Stimulated activated CD4-positive, alpha-beta T cell treated with anti-CD3 and anti-CD28 coated beads, TNF-alpha, amount 100 ng/mL, for 4 hours (primary cell): ENCODE measurements around the gene ROBO1.

Experiments used
- DNase-seq, 3 experiments: peaks; one replicate each; pipeline ENCODE4 v3.0.0-alpha.2; 2020; ENCODE audit warnings: low read depth in 3 of 3

Gene ROBO1

GRCh38 chr3:79162653-79163052 is 605.1 kb downstream of the ROBO1 start:
- DNase-seq = no peak

DNA sequence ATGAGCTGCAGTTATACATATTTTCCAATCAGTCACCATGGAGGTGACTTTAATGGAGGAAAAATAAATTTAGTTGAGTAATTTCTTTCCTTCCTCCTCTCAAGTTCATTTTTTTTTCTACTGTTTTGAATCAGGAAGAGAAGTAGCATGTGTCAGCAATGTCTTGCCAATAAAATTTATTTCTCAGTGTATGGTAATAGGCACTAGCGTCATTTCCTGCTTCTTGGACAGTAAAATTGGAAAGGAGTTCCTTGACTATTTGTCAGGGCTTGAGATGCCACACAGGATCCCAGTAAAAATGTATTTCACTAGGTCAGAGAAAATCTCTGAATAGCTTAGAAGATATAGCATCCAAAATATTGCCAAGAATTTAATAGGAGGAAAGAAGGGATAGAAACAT is 605.9 kb downstream of the ROBO1 start:
- no peak for DNase-seq

GRCh38 chr3:79160421-79160820 is 607.4 kb downstream of the ROBO1 start:
- no peak for DNase-seq

- DNase-seq = no peak
Measured at GRCh38 chr3:79159736-79160135, 608.1 kb downstream of the ROBO1 start.

DNA sequence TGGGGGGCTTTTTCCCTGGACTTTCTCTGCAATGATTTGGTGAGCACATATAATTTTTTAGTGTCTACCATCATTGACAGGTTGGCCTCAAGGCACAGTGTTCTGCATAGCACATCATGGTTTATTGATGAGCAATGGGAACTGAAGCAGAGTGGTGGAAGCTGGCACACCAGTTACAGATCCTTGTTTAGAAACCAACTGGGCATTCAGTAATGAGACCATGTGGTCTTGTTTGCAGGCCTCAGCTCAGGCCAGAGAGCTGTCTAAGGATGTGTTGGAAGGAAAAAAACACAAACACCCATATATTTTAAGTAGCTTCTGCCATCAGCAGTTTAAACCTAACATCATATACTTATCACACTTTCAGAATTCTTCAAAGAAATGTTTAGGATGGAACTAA is 610.6 kb downstream of the ROBO1 start:
- no peak for DNase-seq

GRCh38 chr3:79154865-79155264 is 612.9 kb downstream of the ROBO1 start:
- no peak for DNase-seq

GRCh38 chr3:79148786-79149185 is 619.0 kb downstream of the ROBO1 start:
- DNase-seq = no peak

- no peak for DNase-seq
Measured at GRCh38 chr3:79146024-79146423, 621.8 kb downstream of the ROBO1 start.

GRCh38 chr3:79140708-79141107 is 627.1 kb downstream of the ROBO1 start:
- no peak for DNase-seq

DNA sequence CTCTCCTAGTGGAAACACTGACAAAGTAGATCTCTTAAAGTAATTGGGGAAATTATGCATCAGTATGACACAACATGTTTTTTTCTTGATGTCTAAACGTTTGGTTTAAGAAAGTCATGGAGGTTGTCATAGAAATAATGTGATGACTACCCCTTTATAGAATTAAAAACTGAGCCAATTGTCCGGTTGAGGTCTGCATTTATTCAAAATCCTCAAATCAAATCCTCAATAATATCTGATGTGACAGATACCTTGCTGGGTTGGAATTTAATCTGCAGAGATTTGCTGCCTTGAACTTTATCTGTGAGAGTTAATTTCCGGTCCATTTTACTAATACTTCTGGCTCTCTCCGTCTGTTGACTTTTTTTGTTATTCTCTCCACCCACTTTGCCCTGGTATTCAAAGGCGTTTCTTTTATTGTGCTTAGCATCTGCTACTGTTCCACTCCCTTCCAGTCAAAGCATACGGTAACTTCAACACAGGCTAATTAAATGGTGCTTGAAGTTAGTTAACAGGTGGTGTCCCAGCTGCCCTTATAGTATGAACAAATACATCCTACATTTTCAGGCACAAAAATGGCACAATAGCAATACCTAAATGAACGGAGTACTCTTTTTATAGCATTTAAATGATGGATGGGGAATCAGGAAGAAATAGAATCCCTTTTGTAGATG is 628.3 kb downstream of the ROBO1 start:
- no peak for DNase-seq

GRCh38 chr3:79125313-79125984 is 642.3 kb downstream of the ROBO1 start:
- no peak for DNase-seq

- no peak for DNase-seq
Measured at GRCh38 chr3:79115458-79115857, 652.3 kb downstream of the ROBO1 start.

- no peak for DNase-seq
Measured at GRCh38 chr3:79113876-79114275, 653.9 kb downstream of the ROBO1 start.

GRCh38 chr3:79111375-79112052 is 656.3 kb downstream of the ROBO1 start:
- no peak for DNase-seq

DNA sequence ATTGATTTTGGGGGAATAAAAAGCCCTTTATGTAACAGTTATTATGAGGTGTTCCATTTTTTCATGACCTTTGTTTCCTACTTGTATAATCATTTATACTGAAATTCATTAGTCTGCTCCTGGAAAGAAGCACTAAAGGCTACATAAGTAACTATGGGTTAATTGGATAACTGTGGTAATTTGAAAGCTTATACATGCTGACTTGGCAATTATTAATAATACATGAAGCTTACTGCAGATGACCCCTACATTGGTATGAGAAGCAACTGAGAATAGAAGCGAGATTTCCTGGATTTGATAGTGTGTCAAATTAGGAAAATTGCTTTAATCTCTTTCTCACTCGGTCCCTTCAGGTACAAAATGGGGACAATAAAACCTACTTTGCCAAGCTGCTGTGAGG is 658.0 kb downstream of the ROBO1 start:
- no peak for DNase-seq

- DNase-seq = no peak
Measured at GRCh38 chr3:79103307-79103706, 664.5 kb downstream of the ROBO1 start.

DNA sequence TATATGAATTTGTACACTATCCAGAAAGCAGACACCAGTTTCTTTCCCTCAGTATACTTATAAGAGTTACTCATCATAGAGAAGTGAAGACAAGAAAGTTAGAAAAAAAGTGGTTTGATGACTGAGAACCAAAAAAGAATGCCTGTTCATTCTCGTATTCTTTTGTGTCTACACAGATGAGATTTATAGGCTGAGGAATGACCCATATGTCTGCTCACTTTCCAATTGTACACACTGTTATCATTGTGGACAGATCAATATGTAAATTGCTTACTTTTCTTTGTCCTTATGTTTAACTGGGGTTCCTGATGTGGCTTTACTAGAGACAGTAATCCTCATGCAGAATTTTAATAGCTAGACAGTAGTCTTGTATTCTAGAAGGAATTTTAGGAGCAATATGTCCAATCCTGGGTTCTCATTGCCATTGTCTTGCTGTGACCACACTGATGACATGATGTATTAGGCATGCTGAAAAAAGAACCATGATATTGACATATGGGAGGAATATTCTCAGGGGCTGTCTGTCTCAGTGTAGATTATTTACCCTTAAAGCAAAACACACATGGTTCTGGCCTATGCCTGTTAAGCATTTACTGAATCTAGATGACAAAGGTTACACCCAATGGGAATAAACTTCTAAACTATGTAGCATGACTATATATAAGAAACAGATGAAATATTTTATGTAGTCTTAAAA is 669.7 kb downstream of the ROBO1 start:
- no peak for DNase-seq

DNA sequence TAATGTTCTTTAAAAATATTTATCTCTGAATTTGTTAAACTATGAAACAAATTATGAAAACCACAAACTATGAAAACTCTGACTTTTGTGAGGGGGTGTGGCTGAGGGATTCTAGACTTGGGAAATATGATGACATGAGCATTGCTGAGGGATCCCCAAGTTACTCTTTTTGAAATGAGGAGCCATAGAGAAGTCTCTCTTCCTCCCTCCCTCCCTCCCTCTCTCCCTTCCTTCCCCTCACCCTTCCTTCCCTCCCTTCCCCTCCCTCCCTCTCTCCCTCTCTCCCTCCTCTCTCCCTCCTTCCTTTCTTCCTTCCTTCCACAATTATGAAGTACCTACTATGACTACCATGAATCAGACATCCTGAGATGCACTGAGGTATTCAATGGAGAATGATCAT is 673.1 kb downstream of the ROBO1 start:
- no peak for DNase-seq

- no peak for DNase-seq
Measured at GRCh38 chr3:79086514-79086913, 681.3 kb downstream of the ROBO1 start.

- DNase-seq = no peak
Measured at GRCh38 chr3:79085171-79085570, 682.6 kb downstream of the ROBO1 start.

- no peak for DNase-seq
Measured at GRCh38 chr3:79081335-79081734, 686.5 kb downstream of the ROBO1 start.

DNA sequence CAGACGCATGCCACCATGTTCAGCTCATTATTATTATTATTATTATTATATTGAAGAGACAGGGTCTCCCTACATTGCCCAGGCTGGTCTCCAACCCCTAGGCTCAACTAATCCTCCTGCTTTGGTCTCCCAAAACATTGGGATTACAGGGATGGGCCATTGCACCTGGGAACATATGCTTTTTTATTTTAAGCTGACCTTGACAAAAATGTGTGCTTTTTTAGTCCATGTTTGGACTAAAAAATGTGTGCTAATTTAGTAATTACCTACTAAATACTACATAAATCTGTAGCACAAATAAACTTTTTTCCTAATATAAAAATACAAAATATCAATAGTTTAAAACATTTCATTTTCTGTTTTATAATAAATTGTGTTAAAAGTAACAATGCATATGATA is 693.2 kb downstream of the ROBO1 start:
- no peak for DNase-seq

GRCh38 chr3:79067734-79068133 is 700.1 kb downstream of the ROBO1 start:
- DNase-seq = no peak
